Ramos (cell line): ENCODE results near the gene DSCAM.
"Not testable (repeated sequence)": the region's sequence is repeated elsewhere in the genome, so short reads cannot be mapped to it uniquely, and the experiment has no call there.

Experiments
- in situ Hi-C: fragments of 300-500 bp; cut with MboI; formaldehyde crosslinking; loops from one replicate; pipeline ENCODE4 v1.14.3; 2022; ENCODE audit warnings: low sequenced_read_pairs; ENCODE audit not compliant: unreplicated experiment

DSCAM gene

GRCh38 chr21:40846587-40847411, at the start of gene DSCAM:
Gene DSCAM, minus strand, starts transcription at chr21:40847158. Its CDS starts 497 bp downstream, at chr21:40846661.
- in situ Hi-C loops, result no loop called here

GRCh38 chr21:40895697-40896096, 48.7 kb upstream of the DSCAM start:
- in situ Hi-C loops, result not testable (repeated sequence)

GRCh38 chr21:40886931-40887330, 40.0 kb upstream of the DSCAM start:
- in situ Hi-C loops, result no loop called here

GRCh38 chr21:40886006-40886405, 39.0 kb upstream of the DSCAM start:
- in situ Hi-C loops, result no loop called here

GRCh38 chr21:40882192-40882915, 35.4 kb upstream of the DSCAM start:
- in situ Hi-C loops, result no loop called here

GRCh38 chr21:40881767-40882166, 34.8 kb upstream of the DSCAM start:
- in situ Hi-C loops, result no loop called here

GRCh38 chr21:40871099-40871498, 24.1 kb upstream of the DSCAM start:
- in situ Hi-C loops, result no loop called here

- in situ Hi-C loops, result no loop called here
These were observed 16.9 kb upstream of the DSCAM start for GRCh38 chr21:40863839-40864238.

- in situ Hi-C loops, result no loop called here
These were observed 11.6 kb upstream of the DSCAM start for GRCh38 chr21:40858517-40858916.

- in situ Hi-C loops, result no loop called here
These were observed 7.2 kb upstream of the DSCAM start for GRCh38 chr21:40853956-40854688.

GRCh38 chr21:40852563-40852962, 5.6 kb upstream of the DSCAM start:
- in situ Hi-C loops, result no loop called here

- in situ Hi-C loops, result no loop called here
These were observed 4.8 kb upstream of the DSCAM start for GRCh38 chr21:40851749-40852148.

GRCh38 chr21:40850071-40850470, 3.1 kb upstream of the DSCAM start:
- in situ Hi-C loops, result no loop called here

- in situ Hi-C loops, result no loop called here
These were observed 993 bp upstream of the DSCAM start for GRCh38 chr21:40847951-40848350.

- in situ Hi-C loops, result no loop called here
These were observed 855 bp downstream of the DSCAM start for GRCh38 chr21:40846103-40846502.

- in situ Hi-C loops, result no loop called here
These were observed 1.4 kb downstream of the DSCAM start for GRCh38 chr21:40845441-40845995.

- in situ Hi-C loops, result no loop called here
These were observed 2.0 kb downstream of the DSCAM start for GRCh38 chr21:40844935-40845334.

GRCh38 chr21:40842197-40842552, 4.8 kb downstream of the DSCAM start:
- in situ Hi-C loops, result no loop called here

GRCh38 chr21:40841524-40842196, 5.3 kb downstream of the DSCAM start:
- in situ Hi-C loops, result no loop called here
